K562 (cell line): Measurements from ENCODE around the gene H3-3A. TPM values are rescaled to one million over a fixed set of nuclear protein-coding genes. Genes with fewer than 3 reads are reported as not detected.

Source experiments
- ATAC-seq: fragments of 200-7000 bp; cut with Tn5 transposase; 3 replicates; pipeline ENCODE4 v1.9.1; 2020; ENCODE audit warnings: moderate library complexity
- BruUV-seq: library from RNA; stranded (reverse); fragments of 400-500 nt; replicated peaks from 2 replicates; lab custom pipeline; 2021; lab: Mats Ljungman, UMichigan
- CTCF ChIA-PET: fragments of 300-600 bp; formaldehyde crosslinking; extraction: SDS; loops from one replicate; lab custom pipeline; 2021; ENCODE audit warnings: low intra/inter-chr PET ratio; lab: Yijun Ruan, JAX
- POLR2A ChIA-PET: fragments of 300-600, 350-650 bp; sonication (Branson Sonifier 250); formaldehyde crosslinking; extraction: SDS; loops from one replicate; lab custom pipeline; 2021; ENCODE audit warnings: antibody characterized with exemption, inconsistent platforms; lab: Yijun Ruan, JAX
- DNase-seq, 4 experiments: peaks; one replicate each; pipeline versions ENCODE4 v3.0.0 to v3.0.0-alpha.2; 2011 to 2018; ENCODE audit warnings: low spot score in 3 of 4, mixed read lengths in 3 of 4; ENCODE audit errors: extremely low read depth in 1 of 4
- FAIRE-seq: peaks from 2 replicates; lab custom pipeline; 2011; peaks lifted over from hg19 to GRCh38; lab: Jason Lieb, UNC
- H2AFZ ChIP-seq: 2 replicates; pipeline ENCODE4 v1.6.0; 2011; ENCODE audit warnings: low read depth, low read length, control low read depth, inconsistent platforms
- H3K27ac ChIP-seq: fragments of 200-600 bp; 3 replicates; pipeline ENCODE4 v1.8.0; 2011; ENCODE audit warnings: low read depth, mild to moderate bottlenecking, control low read depth, inconsistent platforms, low read length, moderate library complexity, mixed read lengths; ENCODE audit errors: extremely low read depth
- H3K27me3 ChIP-seq, 2 experiments: fragments of 300-600 bp in 1 of 2; 2 replicates in 1 of 2; 3 replicates in 1 of 2; pipeline versions ENCODE4 v1.6.0 to v1.8.0; 2011; ENCODE audit warnings: inconsistent platforms in 2 of 2, low read length in 2 of 2, mild to moderate bottlenecking in 1 of 2, mixed read lengths in 1 of 2, moderate library complexity in 1 of 2; ENCODE audit not compliant: control insufficient read depth in 2 of 2, insufficient read depth in 2 of 2
- H3K36me3 ChIP-seq: fragments of 300-600 bp; 3 replicates; pipeline ENCODE4 v1.8.0; 2011; ENCODE audit warnings: mild to moderate bottlenecking, low read length, inconsistent platforms; ENCODE audit not compliant: control insufficient read depth, insufficient read depth
- H3K4me1 ChIP-seq, 2 experiments: fragments of 200-600 bp in 1 of 2; replicated peaks in 1 of 2; 2 replicates in 1 of 2; 3 replicates in 1 of 2; pipeline versions ENCODE4 v1.5.1 to v1.8.0; 2011; ENCODE audit warnings: inconsistent platforms in 2 of 2, low read length in 2 of 2, mild to moderate bottlenecking in 1 of 2, mixed read lengths in 1 of 2, moderate library complexity in 1 of 2; ENCODE audit not compliant: control insufficient read depth in 2 of 2, insufficient read depth in 2 of 2
- H3K4me2 ChIP-seq: 2 replicates; pipeline ENCODE4 v1.6.1; 2011; ENCODE audit warnings: low read length, control low read depth, inconsistent platforms, mixed read lengths; ENCODE audit not compliant: insufficient read depth
- H3K4me3 ChIP-seq: fragments of 200-600 bp; sonication (generic), shearing (Covaris generic); 2 replicates; pipeline ENCODE4 v1.5.1; 2016; ENCODE audit warnings: control low read depth, inconsistent platforms
- H3K79me2 ChIP-seq: fragments of 200-600 bp; 3 replicates; pipeline ENCODE4 v1.8.0; 2011; ENCODE audit warnings: low read length, inconsistent platforms; ENCODE audit not compliant: control insufficient read depth, insufficient read depth
- H3K9ac ChIP-seq, 2 experiments: 2 replicates each; pipeline versions ENCODE4 v1.6.0 to v1.6.1; 2011; ENCODE audit warnings: low read depth in 2 of 2, low read length in 2 of 2, control low read depth in 1 of 2, inconsistent platforms in 1 of 2, mild to moderate bottlenecking in 1 of 2, mixed read lengths in 1 of 2; ENCODE audit not compliant: insufficient read depth in 1 of 2
- H3K9me1 ChIP-seq: one replicate; pipeline ENCODE4 v1.6.0; 2011; ENCODE audit warnings: inconsistent platforms, mild to moderate bottlenecking, low read length, moderate library complexity; ENCODE audit not compliant: control insufficient read depth, insufficient read depth
- H3K9me3 ChIP-seq: replicated peaks from 2 replicates; pipeline ENCODE4 v1.5.1; 2011; ENCODE audit warnings: low read depth, low read length, inconsistent platforms; ENCODE audit not compliant: control insufficient read depth, insufficient read depth
- H4K20me1 ChIP-seq: replicated peaks from 2 replicates; pipeline ENCODE4 v1.6.1; 2011; ENCODE audit warnings: low read length, inconsistent platforms, mixed read lengths; ENCODE audit not compliant: control insufficient read depth, insufficient read depth
- DACH1 ChIP-seq: fragments of 450-650 bp; IDR thresholded peaks from 2 replicates; pipeline ENCODE4 v1.6.1; 2018; ENCODE audit not compliant: partially characterized antibody
- EHMT2 ChIP-seq: fragments of 450-650 bp; IDR thresholded peaks from 2 replicates; pipeline ENCODE4 v1.6.1; 2018; ENCODE audit warnings: antibody characterized with exemption
- ELF4 ChIP-seq: fragments of 450-650 bp; formaldehyde crosslinking; IDR thresholded peaks from 2 replicates; pipeline ENCODE4 v1.4.0; 2022; ENCODE audit warnings: missing genetic modification characterization
- ETV1 ChIP-seq: fragments of 450-650 bp; conservative IDR thresholded peaks from 2 replicates; pipeline ENCODE4 v1.6.1; 2016; ENCODE audit warnings: missing genetic modification characterization, control low read depth, low read depth, missing compliant biosample characterization
- GTF2E2 ChIP-seq: fragments of 200-800 bp; sonication (Bioruptor generic); IDR thresholded peaks from 2 replicates; pipeline ENCODE4 v1.6.1; 2016; ENCODE audit warnings: missing genetic modification characterization, missing compliant biosample characterization
- HCFC1 ChIP-seq: IDR thresholded peaks from 2 replicates; pipeline ENCODE4 v1.6.1; 2012; ENCODE audit warnings: low read depth, low read length, improper control_type of control experiment
- HNRNPL ChIP-seq: fragments of 200-400 bp; formaldehyde crosslinking; IDR thresholded peaks from 2 replicates; pipeline ENCODE4 v1.6.1; 2017; ENCODE audit warnings: low read depth, mild to moderate bottlenecking, low read length
- KDM1A ChIP-seq, 2 experiments: fragments of 450-650 bp; IDR thresholded peaks; 2 replicates each; pipeline ENCODE4 v1.6.1; 2016; ENCODE audit warnings: mild to moderate bottlenecking in 2 of 2
- MTA3 ChIP-seq: fragments of 450-650 bp; formaldehyde crosslinking; IDR thresholded peaks from 2 replicates; pipeline ENCODE4 v1.6.1; 2017; ENCODE audit warnings: mild to moderate bottlenecking, borderline replicate concordance
- NCOA2 ChIP-seq, 2 experiments: fragments of 450-650 bp; IDR thresholded peaks; 2 replicates each; pipeline ENCODE4 v1.6.1; 2018; ENCODE audit warnings: mild to moderate bottlenecking in 2 of 2, moderate library complexity in 1 of 2; ENCODE audit not compliant: partially characterized antibody in 2 of 2
- NONO ChIP-seq, 2 experiments: fragments of 200-400 bp in 1 of 2; fragments of 450-650 bp in 1 of 2; formaldehyde crosslinking in 1 of 2; IDR thresholded peaks; 2 replicates each; pipeline ENCODE4 v1.6.1; 2017; ENCODE audit warnings: low read depth in 2 of 2, mild to moderate bottlenecking in 2 of 2, moderate library complexity in 2 of 2, low read length in 1 of 2
- NRF1 ChIP-seq, 2 experiments: fragments of 450-650 bp; IDR thresholded peaks in 1 of 2; conservative IDR thresholded peaks in 1 of 2; 2 replicates each; pipeline ENCODE4 v1.6.1; 2014; ENCODE audit warnings: mild to moderate bottlenecking in 2 of 2
- PPARD ChIP-seq: fragments of 250-450 bp; sonication (Bioruptor Pico); IDR thresholded peaks from 2 replicates; pipeline ENCODE4 v1.8.0; 2022; ENCODE audit warnings: inconsistent platforms, mild to moderate bottlenecking, moderate library complexity
- PREB ChIP-seq: sonication (generic); formaldehyde crosslinking; IDR thresholded peaks from 2 replicates; pipeline ENCODE4 v1.8.1; 2023; ENCODE audit warnings: mild to moderate bottlenecking, missing genetic modification reagents
- RB1 ChIP-seq: fragments of 450-650 bp; IDR thresholded peaks from 2 replicates; pipeline ENCODE4 v1.6.1; 2017; ENCODE audit warnings: low read depth, mild to moderate bottlenecking
- RCOR1 ChIP-seq, 2 experiments: IDR thresholded peaks; 2 replicates each; pipeline ENCODE4 v1.6.1; 2012; ENCODE audit warnings: low read depth in 2 of 2, low read length in 2 of 2, borderline replicate concordance in 1 of 2, improper control_type of control experiment in 1 of 2
- SAFB ChIP-seq: fragments of 200-400 bp; formaldehyde crosslinking; IDR thresholded peaks from 2 replicates; pipeline ENCODE4 v1.6.1; 2017; ENCODE audit warnings: low read depth, low read length, borderline replicate concordance
- TBP ChIP-seq: optimal IDR thresholded peaks from 2 replicates; pipeline ENCODE3; 2011; ENCODE audit warnings: low read depth, low read length, improper control_type of control experiment
- ZNF431 ChIP-seq: sonication (generic); formaldehyde crosslinking; IDR thresholded peaks from 2 replicates; pipeline ENCODE4 v1.8.0; 2022; ENCODE audit warnings: mild to moderate bottlenecking, missing genetic modification reagents
- ZNF589 ChIP-seq: fragments of 200-800 bp; sonication (Bioruptor generic); IDR thresholded peaks from 2 replicates; pipeline ENCODE4 v1.6.1; 2016; ENCODE audit warnings: low read depth, missing genetic modification characterization, missing compliant biosample characterization
- ZNF766 ChIP-seq: fragments of 200-800 bp; sonication (Bioruptor generic); conservative IDR thresholded peaks from 2 replicates; pipeline ENCODE4 v1.6.1; 2016; ENCODE audit warnings: missing genetic modification characterization, missing compliant biosample characterization
- WGBS: fragments of 100-300 bp; shearing (Covaris generic); methylation state at CpG from one replicate; pipeline ENCODE4 v1.1.6; 2016; ENCODE audit warnings: low coverage, mixed read lengths; ENCODE audit not compliant: insufficient coverage; ENCODE audit errors: missing lambda C conversion rate; 5-methylcytosine and 5-hydroxymethylcytosine counted together
- in situ Hi-C: fragments of 300-500 bp; cut with MboI; formaldehyde crosslinking; loops from 4 replicates; pipeline ENCODE4 v1.15.0; 2018; ENCODE audit warnings: inconsistent platforms, mixed read lengths
- intact Hi-C: fragments of 100-400 bp; cut with micrococcal nuclease; formaldehyde crosslinking; loops from 2 replicates; pipeline ENCODE4 v1.14.2; 2022
- polyA plus RNA-seq, 8 experiments: library from polyadenylated mRNA; depleted of rRNA in 4 of 8; stranded (reverse) in 5 of 8; unstranded in 3 of 8; fragments of >200 nt; fragmentation: Nextera tagmentation in 2 of 8; fragmentation: Illumina TruSeq in 1 of 8; extraction: Ambion mirVana in 2 of 8; extraction: Trizol in 1 of 8; gene quantifications; 2 replicates each; pipeline versions ENCODE4 v1.2.1 to v1.2.3, GENCODE V29; 2011 to 2014; ENCODE audit warnings: inconsistent platforms in 1 of 8, missing spikeins in 1 of 8
- total RNA-seq, 7 experiments: library from RNA; depleted of rRNA in 6 of 7; stranded (reverse); fragments of >200 nt in 6 of 7; fragmentation: Illumina TruSeq in 2 of 7; extraction: Trizol in 2 of 7; gene quantifications; 2 replicates each; pipeline versions ENCODE4 v1.2.1 to v1.2.3, GENCODE V29; 2011 to 2021; ENCODE audit warnings: low replicate concordance in 1 of 7

H3-3A gene
- total and polyA plus RNA-seq, 9 of the 15 experiments (the other 6 are each of a cell fraction or from before 2014, with no cell fraction given), result 426 to 1,083 (median 591) TPM

- peak; percentile 93 to 99 (median 97) for DNase-seq
- FAIRE-seq, result peak; percentile 54
- TF ChIP-seq ELF4 (CRISPR knock-in tag), result no peak
- TF ChIP-seq TBP, result peak; percentile 50
- TF ChIP-seq ZNF766 (CRISPR knock-in tag), result peak; percentile 96
- TF ChIP-seq ZNF589, result peak; percentile 90
- no peak for TF ChIP-seq NCOA2 (IDR thresholded peaks at IDR 0.05; ENCODE audit: partially characterized antibody in 2 of 2)
- no peak for TF ChIP-seq DACH1
- 0 out of 2 replicates have a peak, but pooled peaks have one; percentile 28 for TF ChIP-seq RB1
- no peak; the same call in 1 of the 2 replicates for TF ChIP-seq HCFC1
- no peak for TF ChIP-seq SAFB
- peak; percentile 77 to 81 for TF ChIP-seq NRF1 (conservative IDR thresholded peaks at IDR 0.05 in 1 of 2, IDR thresholded peaks at IDR 0.05 in 1 of 2)
- TF ChIP-seq GTF2E2 (tag), result no peak
- TF ChIP-seq PREB, result no peak
- peak in 1 of 2 experiments; percentile 65; a peak in 1 of 4 replicates for TF ChIP-seq NONO (IDR thresholded peaks at IDR 0.05; ENCODE audit: low read depth in 2 of 2, low read length in 1 of 2)
- TF ChIP-seq PPARD, result no peak
- TF ChIP-seq MTA3, result no peak
- 0 out of 2 replicates have a peak, but pooled peaks have one; percentile 43 for TF ChIP-seq HNRNPL
- peak; percentile 81 to 83 for TF ChIP-seq RCOR1 (IDR thresholded peaks at IDR 0.05; ENCODE audit: borderline replicate concordance in 1 of 2, low read depth in 2 of 2, low read length in 2 of 2)
- TF ChIP-seq KDM1A (IDR thresholded peaks at IDR 0.05), result peak; percentile 68 to 84
- no peak for TF ChIP-seq ZNF431 (CRISPR knock-in tag)
- TF ChIP-seq ETV1 (tag), result 0 out of 2 replicates have a peak, but pooled peaks have one; percentile 11
- TF ChIP-seq EHMT2, result no peak
These were observed 47.3 kb downstream of the H3-3A start for GRCh38 chr1:226109829-226110248.

More at GRCh38 chr1:226109829-226110248, 47.3 kb downstream of the H3-3A start:
- Histone ChIP-seq H3K9me3 (no peaks in the 10 kb centered on the region), H3K4me2 (peak overlapping the region; percentile 82), H3K27me3 (no peaks in the 10 kb centered on the region), H3K9ac (peak overlapping the region; percentile 68 to 93), H4K20me1 (peaks cover 11% of the 10 kb centered on the region; the same call in 1 of the 2 replicates), H3K27ac (peak overlapping the region; percentile 85), H3K9me1 (peaks cover 3% of the 10 kb centered on the region), H3K4me1 (peaks cover 42 to 47% of the 10 kb centered on the region in 2 experiments), H3K4me3 (peak overlapping the region; percentile 57), H3K36me3 (no peaks in the 10 kb centered on the region), H2AFZ (peak overlapping the region; percentile 74), H3K79me2 (no peaks in the 10 kb centered on the region)
- BruUV-seq, result no TSS peak
- peak; percentile 77 for ATAC-seq
- ChIA-PET POLR2A (interaction anchor here (0.6 to 1.5 kb wide), 7 partner anchors 9 to 533 kb away, joined by 3 to 5 read pairs (median 3); no protein-coding TSS in a partner anchor), CTCF (interaction anchor here (0.6 to 1.1 kb wide), 4 partner anchors 11 to 47 kb away, joined by 3 to 5 read pairs (median 4); no protein-coding TSS in a partner anchor)
- in situ Hi-C loops (no loop called here), intact Hi-C loops (loop anchor here (1.0 to 2.0 kb wide), 2 partner anchors 21 to 45 kb away; no protein-coding TSS in a partner anchor)
- WGBS, result 1% methylated on average over 21 of the region's 57 CpGs
